ENCODE measurements around the gene KCNH3. TPM values are rescaled to one million over a fixed set of nuclear protein-coding genes. Genes with fewer than 3 reads are reported as not detected.

KCNH3 gene
- total RNA-seq, 1 donor from 2014 or later: 0.13 TPM

GRCh38 chr12:49557917-49558215, 19.0 kb downstream of the KCNH3 start:
- DNase-seq (ENCODE audit: low spot score) (no peak), ATAC-seq (peak; percentile 65)

- DNase-seq (ENCODE audit: low spot score) (no peak), ATAC-seq (no peak)
These were observed 19.7 kb downstream of the KCNH3 start for GRCh38 chr12:49558526-49558925.

DNA sequence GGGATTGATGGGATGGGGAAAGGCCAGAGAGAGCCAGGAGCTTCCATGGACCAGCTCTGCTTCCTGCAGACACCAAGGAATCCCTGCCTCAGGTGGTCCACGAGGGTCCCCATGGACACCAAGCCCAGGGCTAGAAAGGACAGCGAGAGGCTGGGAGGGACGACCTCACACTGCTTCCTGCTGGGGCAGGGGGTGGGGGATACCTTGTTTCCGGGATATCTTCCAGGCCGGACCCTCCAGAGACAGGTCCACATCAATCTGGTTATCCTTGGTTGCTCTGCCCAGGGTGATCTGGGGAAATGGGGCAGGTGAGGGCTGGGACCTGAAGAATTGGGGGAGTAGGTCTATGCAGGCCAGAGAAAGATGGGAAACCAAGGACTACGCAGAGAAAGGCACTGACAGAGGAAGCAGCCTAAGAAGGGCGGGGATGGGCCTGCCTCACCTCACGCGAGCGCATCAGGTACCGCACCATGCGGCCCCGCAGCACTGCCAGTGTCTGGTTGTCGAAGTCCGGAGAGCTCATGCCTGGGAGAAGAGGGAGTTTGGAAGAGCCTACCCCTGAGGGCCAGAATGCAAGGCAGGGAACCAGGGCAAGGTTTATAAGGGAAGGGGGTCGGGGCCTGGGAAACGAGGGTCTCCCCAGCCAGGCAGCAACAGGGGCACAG, 20.3 kb downstream of the KCNH3 start:
- DNase-seq (ENCODE audit: low spot score) (no peak), ATAC-seq (no peak)

GRCh38 chr12:49560695-49561094, 21.9 kb downstream of the KCNH3 start:
- DNase-seq (ENCODE audit: low spot score): no peak
- no peak for ATAC-seq

DNA sequence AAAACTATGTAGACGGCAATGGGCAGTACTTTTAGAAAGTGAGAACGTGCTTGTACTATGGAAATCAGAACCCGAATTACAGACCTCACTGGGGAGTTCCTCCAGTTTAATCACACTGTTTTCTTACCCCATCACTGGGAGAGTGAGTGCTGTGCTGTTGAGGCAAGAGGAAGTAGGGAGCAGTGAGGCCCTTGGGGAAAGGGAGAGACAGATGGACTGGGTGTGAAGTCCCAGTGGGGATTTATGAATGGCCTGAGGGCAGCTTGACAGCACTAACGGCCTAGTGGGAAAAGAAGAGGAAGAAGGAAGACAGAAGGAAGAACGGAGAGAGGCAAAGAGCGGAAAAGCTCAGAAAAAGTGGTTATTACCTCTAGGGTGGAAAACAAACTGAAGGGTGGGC, 23.4 kb downstream of the KCNH3 start:
- ATAC-seq: no peak
- no peak for DNase-seq (ENCODE audit: low spot score)

DNA sequence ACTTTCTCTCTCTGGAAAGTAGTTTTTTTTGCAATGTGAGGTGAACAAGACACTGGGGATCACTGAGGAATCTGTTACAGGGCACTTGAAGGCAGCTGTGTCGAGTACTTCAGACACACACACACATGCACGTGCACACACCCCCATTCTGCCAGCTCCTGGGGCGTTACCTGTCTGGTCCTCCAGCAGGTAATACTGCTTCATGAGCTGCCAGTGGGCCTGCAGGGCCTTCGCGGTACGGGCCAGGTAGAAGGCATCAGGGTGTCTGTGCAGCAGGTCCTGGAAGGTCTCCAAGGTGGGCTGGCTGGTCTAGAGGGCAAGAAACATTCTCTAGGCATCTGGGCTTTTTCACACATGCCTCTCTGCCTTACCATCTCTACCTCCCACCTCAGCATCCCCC, 24.0 kb downstream of the KCNH3 start:
- no peak for DNase-seq (ENCODE audit: low spot score)
- ATAC-seq: no peak

DNA sequence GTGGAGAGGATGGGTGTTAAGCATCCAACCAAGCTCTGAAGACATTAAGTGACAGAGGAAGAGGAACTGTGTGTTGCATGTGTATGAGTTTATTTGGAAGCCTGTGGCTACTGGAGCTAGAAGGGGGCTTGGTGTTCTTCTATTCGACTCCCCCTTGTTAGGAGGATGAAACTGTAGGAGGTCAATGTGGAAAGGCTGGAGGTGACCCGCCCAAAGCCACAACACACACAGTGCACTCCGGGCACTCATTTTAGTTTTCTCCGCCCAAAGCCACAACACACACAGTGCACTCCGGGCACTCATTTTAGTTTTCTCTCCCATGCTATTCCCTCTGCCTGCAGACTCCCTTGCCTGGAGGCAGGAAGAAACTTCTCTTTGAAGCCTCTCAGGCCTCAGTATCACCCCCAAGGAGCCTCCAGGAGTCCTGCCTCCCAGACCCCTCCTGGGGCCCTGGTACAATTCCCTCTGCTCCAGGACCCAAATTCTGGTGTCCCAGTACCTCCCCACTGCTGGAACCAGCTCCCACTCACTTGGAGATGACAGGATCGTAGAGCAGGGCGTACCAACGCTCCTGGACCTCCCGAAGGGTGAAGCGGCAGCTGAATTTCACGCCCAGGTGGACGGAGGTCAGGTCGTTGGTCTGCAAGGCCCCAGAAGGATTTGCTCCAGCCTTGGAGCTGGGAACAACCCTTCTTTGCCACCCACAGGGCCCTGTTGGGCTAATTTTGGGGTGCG, 25.3 kb downstream of the KCNH3 start:
- no peak for DNase-seq (ENCODE audit: low spot score)
- ATAC-seq: no peak

DNA sequence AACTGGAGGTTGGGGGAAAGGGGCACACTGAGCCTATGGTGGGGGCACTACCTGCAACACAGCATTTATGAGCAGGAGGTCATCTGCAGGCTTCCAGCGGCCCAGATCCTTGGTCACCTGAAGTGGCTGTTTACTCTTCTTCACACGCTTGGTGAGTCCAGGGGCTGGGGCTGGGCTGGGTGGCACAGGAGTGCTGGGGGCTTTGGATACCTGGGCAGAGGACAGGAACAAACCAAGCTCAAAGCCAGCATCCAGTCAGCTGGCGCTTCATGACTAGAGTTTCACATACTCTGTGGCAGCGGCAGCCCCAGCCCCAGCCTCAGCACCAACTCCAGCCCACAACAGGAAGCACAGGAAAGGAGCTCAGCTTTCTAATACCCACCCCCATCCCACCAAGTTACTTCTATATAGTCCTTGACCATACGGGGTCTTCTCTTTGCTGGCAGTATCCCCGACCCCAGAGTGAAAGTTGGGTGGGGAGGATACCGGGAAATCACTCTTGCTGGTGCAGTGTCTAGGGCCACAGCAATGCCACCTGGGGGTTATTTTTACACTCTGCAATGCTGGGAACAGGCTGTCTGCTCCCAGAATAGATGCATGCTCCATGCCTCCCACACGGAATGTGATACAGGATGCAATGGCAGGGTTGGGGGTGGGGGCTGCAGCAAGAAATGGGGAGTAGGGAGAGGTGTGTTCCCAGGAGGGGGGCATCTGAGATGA, 26.0 kb downstream of the KCNH3 start:
- ATAC-seq (no peak), DNase-seq (ENCODE audit: low spot score) (no peak)

- DNase-seq (ENCODE audit: low spot score): no peak
- ATAC-seq: no peak
These were observed 26.8 kb downstream of the KCNH3 start for GRCh38 chr12:49565406-49566265.

DNA sequence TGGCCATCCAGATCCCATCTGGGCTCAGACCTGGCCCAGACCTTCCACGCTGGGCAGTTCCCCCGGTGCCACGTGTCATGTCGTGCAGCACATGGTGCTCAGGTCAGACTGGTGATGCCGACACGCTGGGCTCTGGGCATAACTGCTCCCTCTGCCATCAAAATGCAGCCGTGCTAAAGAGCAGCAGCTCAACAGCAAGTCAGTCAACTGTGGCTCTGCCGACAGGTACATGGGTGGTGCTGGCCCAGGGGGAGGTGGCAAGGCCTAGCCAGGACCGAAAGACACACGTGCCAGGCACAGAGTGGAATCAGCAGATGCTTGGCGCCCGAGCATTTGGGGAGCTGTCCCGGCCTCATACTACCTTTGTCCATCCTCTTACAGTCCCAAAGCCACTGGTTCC, 27.5 kb downstream of the KCNH3 start:
- ATAC-seq (no peak), DNase-seq (ENCODE audit: low spot score) (no peak)

DNA sequence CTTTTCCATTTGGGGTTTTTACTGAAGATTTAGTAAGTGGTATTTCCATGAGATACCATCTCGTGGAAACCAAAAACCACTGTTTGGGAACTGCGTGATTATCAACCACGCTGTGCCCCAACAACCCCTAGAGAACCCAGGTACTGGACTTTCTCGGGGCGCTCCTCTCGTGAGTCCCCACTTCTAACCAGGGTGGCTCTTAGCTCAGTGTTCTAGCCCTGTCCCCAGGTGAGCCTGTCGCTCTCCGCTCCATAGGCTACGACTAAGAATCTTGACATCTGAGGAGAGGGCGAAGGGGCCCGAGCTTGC, 28.4 kb downstream of the KCNH3 start:
- ATAC-seq (peak; percentile 7), DNase-seq (ENCODE audit: low spot score) (no peak)

- peak; percentile 97 for ATAC-seq
- peak; percentile 89 for DNase-seq (ENCODE audit: low spot score)
These were observed 29.0 kb downstream of the KCNH3 start, which contains the start of gene MCRS1 for GRCh38 chr12:49567611-49568441. Gene MCRS1 (minus strand): TSS chr12:49568142. CDS start chr12:49566731, 1,411 bp downstream.

DNA sequence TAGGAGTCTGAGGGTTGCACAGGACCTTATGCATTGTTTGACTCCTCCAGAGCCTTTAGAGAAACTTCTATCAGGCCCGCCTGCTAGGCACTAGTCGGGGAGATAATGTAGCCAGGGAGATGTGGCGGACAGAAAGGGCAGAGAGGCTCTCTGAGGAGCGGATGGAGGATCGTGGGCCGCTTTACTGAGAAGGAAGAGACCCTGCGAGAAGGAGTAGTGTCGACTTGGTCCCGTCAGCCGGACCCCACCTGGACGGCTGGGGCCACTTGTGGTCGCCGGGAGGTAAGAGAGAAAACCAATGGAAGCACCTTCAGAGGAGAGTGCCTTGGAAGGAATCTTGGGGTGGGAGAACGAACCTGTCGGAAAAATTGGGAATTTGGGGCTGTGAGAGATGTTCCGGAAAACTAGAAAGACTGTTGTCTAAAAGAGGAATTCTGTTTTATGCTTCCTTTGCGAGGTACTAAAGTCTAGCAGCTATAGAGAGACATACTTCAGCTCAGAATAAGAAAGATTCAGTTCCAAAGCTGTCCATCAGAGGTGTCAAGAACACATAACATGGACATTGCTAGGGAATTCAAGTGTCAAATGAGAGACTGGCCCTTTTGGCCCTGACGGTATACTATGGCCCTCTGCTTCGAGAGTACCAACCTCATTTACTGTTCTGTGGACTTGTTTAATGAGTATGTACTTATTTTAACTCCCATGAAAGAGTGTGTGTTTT, 29.8 kb downstream of the KCNH3 start:
- no peak for ATAC-seq
- no peak for DNase-seq (ENCODE audit: low spot score)

DNA sequence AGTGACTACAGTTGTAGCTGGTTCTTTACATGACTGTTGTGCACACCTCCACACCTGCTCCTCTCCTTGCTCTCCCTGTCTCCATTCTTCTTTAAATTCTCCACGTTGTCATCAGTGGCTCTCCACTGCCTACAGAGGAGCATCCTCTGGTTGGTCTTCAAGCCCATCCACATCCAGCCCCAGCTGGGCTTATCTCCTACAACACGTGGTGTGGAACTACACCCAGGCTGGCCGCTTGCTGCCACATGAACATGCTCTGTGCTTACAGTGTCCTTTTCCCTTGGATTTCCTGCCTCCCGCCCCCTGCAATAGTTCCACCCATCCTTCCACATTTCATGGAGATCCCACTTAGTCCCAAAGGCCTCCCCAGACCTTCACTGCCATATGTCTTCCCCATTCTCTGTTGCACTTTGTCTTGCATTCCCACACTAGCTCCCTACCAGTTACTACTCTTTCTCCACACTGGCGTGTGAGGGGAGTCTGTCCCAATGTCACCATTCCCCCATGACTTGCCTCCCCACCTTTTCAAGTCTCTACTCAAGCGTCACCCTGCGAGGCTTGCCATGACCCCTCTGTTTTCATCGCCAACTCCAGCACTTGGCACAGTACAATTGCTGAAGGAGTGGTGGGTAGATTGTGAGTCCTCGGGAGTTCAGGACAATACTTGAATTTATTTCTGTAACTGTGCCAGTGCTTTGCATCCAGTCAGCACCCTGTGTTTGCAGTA, 38.9 kb downstream of the KCNH3 start:
- DNase-seq (ENCODE audit: low spot score) (no peak), ATAC-seq (no peak)

DNA sequence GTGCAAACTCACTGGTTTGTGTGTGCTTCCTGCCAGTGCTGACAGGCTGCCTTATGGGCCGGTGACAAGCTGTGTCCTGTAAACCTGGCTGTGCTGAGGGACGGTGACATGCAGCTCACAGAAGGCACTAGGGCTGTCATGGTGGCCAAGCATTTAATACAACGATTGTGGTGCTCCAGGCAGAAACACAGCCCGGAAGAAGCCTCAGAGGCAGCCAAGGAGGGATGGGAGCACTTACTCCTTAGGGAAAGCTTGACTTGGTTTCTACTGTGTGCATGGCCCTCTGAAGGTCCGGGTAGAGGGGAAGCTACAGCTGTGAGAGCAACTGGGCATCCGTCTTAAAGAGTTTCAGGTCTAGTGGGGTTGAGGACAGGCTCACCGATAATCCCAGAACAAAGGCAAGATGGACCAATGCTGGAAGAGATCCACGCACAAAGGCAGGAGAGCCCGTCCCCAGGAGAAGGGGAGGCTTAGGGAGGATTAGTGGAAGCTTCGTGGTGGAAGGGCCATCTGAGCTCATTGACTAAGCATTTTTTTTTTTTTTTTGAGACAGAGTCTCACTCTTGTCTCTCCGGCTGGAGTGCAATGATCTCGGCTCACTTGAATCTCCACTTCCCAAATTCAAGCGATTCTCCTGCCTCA, 39.8 kb downstream of the KCNH3 start:
- no peak for DNase-seq (ENCODE audit: low spot score)

GRCh38 chr12:49580572-49581535, 42.0 kb downstream of the KCNH3 start:
- ATAC-seq: peak; percentile 95
- no peak for DNase-seq (ENCODE audit: low spot score)

More for the DNA sequence above, 39.8 kb downstream of the KCNH3 start:
- ATAC-seq: no peak

- DNase-seq (ENCODE audit: low spot score) (no peak), ATAC-seq (no peak)
These were observed 43.4 kb downstream of the KCNH3 start for GRCh38 chr12:49582201-49582600.
